ENCODE results near the gene NR6A1. TPM values are rescaled to one million over a fixed set of nuclear protein-coding genes. Genes with fewer than 3 reads are reported as not detected.

Gene NR6A1
- total RNA-seq, 4 donors from 2014 or later = 9.7 to 14.6 (median 12.5) TPM

- Histone ChIP-seq H3K4me1 (no peaks in the 10 kb centered on the region), H3K36me3 (no peaks in the 10 kb centered on the region), H3K4me3 (no peak overlapping the region), H3K9me3 (no peaks in the 10 kb centered on the region), H3K27ac (no peak overlapping the region), H3K27me3 (no peaks in the 10 kb centered on the region)
- TF ChIP-seq EP300 (IDR thresholded peaks at IDR 0.05; ENCODE audit: low read depth) = no peak
- no peak for TF ChIP-seq CTCF (IDR thresholded peaks at IDR 0.05)
- TF ChIP-seq POLR2A (IDR thresholded peaks at IDR 0.05) = no peak
- TF ChIP-seq POLR2AphosphoS5 (IDR thresholded peaks at IDR 0.05) = no peak
- in situ Hi-C loops (cut with MboI; ENCODE audit: low pct_ligation_motif_present in 1 of 4, low pct_unique_long_range_greater_than_20kb in 1 of 4, low sequenced_read_pairs in 3 of 4) = loop anchor here in 1 of 4 donors (5.0 kb wide), 1 partner anchor 88 kb away; no protein-coding TSS in a partner anchor
- 91 to 100% methylated on average over 1 of the region's 1 CpG for WGBS, 2 donors (ENCODE audit: low coverage in 1 of 2)
- DNase-seq = no peak
- intact Hi-C loops (cut with DNase I; ENCODE audit: low total_unique reads) = no loop called here
Observed at GRCh38 chr9:124624735-124624992, 146.4 kb downstream of the NR6A1 start.

GRCh38 chr9:124623966-124624734 is 147.0 kb downstream of the NR6A1 start:
- H3K4me1 ChIP-seq = no peaks in the 10 kb centered on the region
- TF ChIP-seq CTCF (IDR thresholded peaks at IDR 0.05) = no peak
- TF ChIP-seq POLR2A (IDR thresholded peaks at IDR 0.05) = no peak
- TF ChIP-seq EP300 (IDR thresholded peaks at IDR 0.05; ENCODE audit: low read depth) = no peak
- no peak for TF ChIP-seq POLR2AphosphoS5 (IDR thresholded peaks at IDR 0.05)

GRCh38 chr9:124622882-124623281 is 148.2 kb downstream of the NR6A1 start:
- no peaks in the 10 kb centered on the region for H3K36me3 ChIP-seq
- no peak for TF ChIP-seq POLR2AphosphoS5 (IDR thresholded peaks at IDR 0.05)
- intact Hi-C loops (cut with DNase I; ENCODE audit: low total_unique reads) (no loop called here), in situ Hi-C loops (cut with MboI; ENCODE audit: low pct_ligation_motif_present in 1 of 4, low pct_unique_long_range_greater_than_20kb in 1 of 4, low sequenced_read_pairs in 3 of 4) (loop anchor here in 1 of 4 donors (5.0 kb wide), 1 partner anchor 89 kb away; no protein-coding TSS in a partner anchor)
- DNase-seq = no peak
- H3K4me1 ChIP-seq = peaks cover 0 to 4% (median 0%) of the 10 kb centered on the region in 4 donors
- H3K27ac ChIP-seq = no peak overlapping the region
- H3K9me3 ChIP-seq = no peaks in the 10 kb centered on the region
- no peaks in the 10 kb centered on the region for H3K27me3 ChIP-seq
- H3K4me3 ChIP-seq = no peak overlapping the region

More at GRCh38 chr9:124623966-124624734, 147.0 kb downstream of the NR6A1 start:
- H3K36me3 ChIP-seq = no peaks in the 10 kb centered on the region
- H3K9me3 ChIP-seq = no peaks in the 10 kb centered on the region
- intact Hi-C loops (cut with DNase I; ENCODE audit: low total_unique reads) (no loop called here), in situ Hi-C loops (cut with MboI; ENCODE audit: low pct_ligation_motif_present in 1 of 4, low pct_unique_long_range_greater_than_20kb in 1 of 4, low sequenced_read_pairs in 3 of 4) (loop anchor here in 1 of 4 donors (5.0 kb wide), 1 partner anchor 88 kb away; no protein-coding TSS in a partner anchor)
- WGBS, 2 donors (ENCODE audit: low coverage in 1 of 2) = 90 to 96% methylated on average over 7 of the region's 7 CpGs
- no peak overlapping the region for H3K4me3 ChIP-seq
- H3K27me3 ChIP-seq = no peaks in the 10 kb centered on the region
- no peak for DNase-seq
- H3K27ac ChIP-seq = no peak overlapping the region

GRCh38 chr9:124621371-124622328 is 149.5 kb downstream of the NR6A1 start:
- H3K4me1 ChIP-seq = peaks cover 0 to 7% (median 0%) of the 10 kb centered on the region in 4 donors
- 77 to 79% methylated on average over 5 to 11 of the region's 11 CpGs for WGBS, 2 donors (ENCODE audit: low coverage in 1 of 2)
- no peak for TF ChIP-seq POLR2AphosphoS5 (IDR thresholded peaks at IDR 0.05)
- TF ChIP-seq POLR2A (IDR thresholded peaks at IDR 0.05) = no peak
- no peak for TF ChIP-seq EP300 (IDR thresholded peaks at IDR 0.05; ENCODE audit: low read depth)
- no peak for TF ChIP-seq CTCF (IDR thresholded peaks at IDR 0.05)
- intact Hi-C loops (cut with DNase I; ENCODE audit: low total_unique reads) = no loop called here
- no peaks in the 10 kb centered on the region for H3K36me3 ChIP-seq
- no peaks in the 10 kb centered on the region for H3K9me3 ChIP-seq
- no peak overlapping the region for H3K27ac ChIP-seq
- no peak overlapping the region for H3K4me3 ChIP-seq
- no peak for DNase-seq
- no peaks in the 10 kb centered on the region for H3K27me3 ChIP-seq
- in situ Hi-C loops (cut with MboI; ENCODE audit: low pct_ligation_motif_present in 1 of 4, low pct_unique_long_range_greater_than_20kb in 1 of 4, low sequenced_read_pairs in 3 of 4) = loop anchor here in 1 of 4 donors (5.0 kb wide), 1 partner anchor 91 kb away; no protein-coding TSS in a partner anchor
